NCI-H1930 (cell line): ENCODE data around the gene KRR1.
A peak's percentile ranks its signal among the peaks of the same experiment; 100 is the strongest.

Source experiments
- DNase-seq, 2 experiments: peaks; one replicate each; lab custom pipeline; 2025; lab: John Stamatoyannopoulos, UW

The KRR1 gene

GRCh38 chr12:75511116-75512048, at the start of gene KRR1:
TSS of gene KRR1 (minus strand) at chr12:75511609. CDS start at chr12:75511597, 12 bp downstream.
- peak; percentile 96 to 97 for DNase-seq

- no peak for DNase-seq
These were observed 48.8 kb upstream of the KRR1 start for GRCh38 chr12:75560167-75560566.

GRCh38 chr12:75558287-75558686, 46.9 kb upstream of the KRR1 start:
- DNase-seq, result no peak

- no peak for DNase-seq
These were observed 45.0 kb upstream of the KRR1 start for GRCh38 chr12:75556311-75556899.

- no peak for DNase-seq
These were observed 43.1 kb upstream of the KRR1 start for GRCh38 chr12:75554556-75554880.

- DNase-seq, result no peak
These were observed 42.6 kb upstream of the KRR1 start for GRCh38 chr12:75553836-75554555.

- DNase-seq, result no peak
These were observed 42.0 kb upstream of the KRR1 start for GRCh38 chr12:75553398-75553797.

GRCh38 chr12:75551477-75551876, 40.1 kb upstream of the KRR1 start:
- no peak for DNase-seq

GRCh38 chr12:75550401-75551240, 39.2 kb upstream of the KRR1 start:
- DNase-seq, result no peak

GRCh38 chr12:75549989-75550388, 38.6 kb upstream of the KRR1 start:
- DNase-seq, result no peak

- no peak for DNase-seq
These were observed 37.5 kb upstream of the KRR1 start for GRCh38 chr12:75548879-75549278.

GRCh38 chr12:75545636-75546035, 34.2 kb upstream of the KRR1 start:
- DNase-seq, result no peak

GRCh38 chr12:75543529-75543928, 32.1 kb upstream of the KRR1 start:
- DNase-seq, result no peak

GRCh38 chr12:75542942-75543341, 31.5 kb upstream of the KRR1 start:
- no peak for DNase-seq

- no peak for DNase-seq
These were observed 28.5 kb upstream of the KRR1 start for GRCh38 chr12:75539889-75540288.

- no peak for DNase-seq
These were observed 21.8 kb upstream of the KRR1 start for GRCh38 chr12:75533239-75533638.

GRCh38 chr12:75529826-75530225, 18.4 kb upstream of the KRR1 start:
- DNase-seq, result no peak

- no peak for DNase-seq
These were observed 17.9 kb upstream of the KRR1 start for GRCh38 chr12:75529316-75529715.

GRCh38 chr12:75528692-75529091, 17.3 kb upstream of the KRR1 start:
- DNase-seq, result no peak

- DNase-seq, result no peak
These were observed 16.9 kb upstream of the KRR1 start for GRCh38 chr12:75528272-75528671.

- DNase-seq, result peak; percentile 31 to 36
These were observed 15.5 kb upstream of the KRR1 start for GRCh38 chr12:75526655-75527511.
